WTC11 (cell line): ENCODE data around the gene CCDC183. TPM values are rescaled to one million over a fixed set of nuclear protein-coding genes. Genes with fewer than 3 reads are reported as not detected.
A peak's percentile ranks its signal among the peaks of the same experiment; 100 is the strongest.

Experiments
- ATAC-seq: fragments of 200-7000 bp; cut with Tn5 transposase; 2 replicates; pipeline ENCODE4 v1.10.0; 2021; ENCODE audit warnings: mild to moderate bottlenecking, moderate library complexity
- CTCF ChIA-PET: fragments of 300-600 bp; sonication (Branson Sonifier 250); formaldehyde crosslinking; loops from one replicate; lab custom pipeline; 2021; ENCODE audit warnings: antibody characterized with exemption; lab: Charles Lee
- POLR2A ChIA-PET: fragments of 350-600 bp; sonication (Branson Sonifier 250); formaldehyde crosslinking; loops from one replicate; lab custom pipeline; 2021; ENCODE audit warnings: antibody characterized with exemption; lab: Charles Lee
- DNase-seq: peaks from one replicate; pipeline ENCODE4 v3.0.0; 2021; ENCODE audit warnings: low spot score
- H3K27ac Mint-ChIP-seq: 2 replicates; pipeline ENCODE4 v1.8.0; 2021; ENCODE audit warnings: mixed read lengths
- H3K27me3 Mint-ChIP-seq: 2 replicates; pipeline ENCODE4 v1.8.0; 2021; ENCODE audit warnings: low read depth, mild to moderate bottlenecking, moderate library complexity, mixed read lengths
- H3K36me3 Mint-ChIP-seq: 2 replicates; pipeline ENCODE4 v1.8.0; 2021; ENCODE audit warnings: mixed read lengths
- H3K4me1 Mint-ChIP-seq: 2 replicates; pipeline ENCODE4 v1.8.0; 2022; ENCODE audit warnings: mixed read lengths
- H3K4me3 Mint-ChIP-seq: 2 replicates; pipeline ENCODE4 v1.8.0; 2021; ENCODE audit warnings: mild to moderate bottlenecking, moderate library complexity, mixed read lengths
- H3K9me3 Mint-ChIP-seq: 2 replicates; pipeline ENCODE4 v1.8.0; 2021; ENCODE audit warnings: mixed read lengths
- EMX1 ChIP-seq: fragments of 250-450 bp; sonication (Bioruptor Pico); IDR thresholded peaks from 2 replicates; pipeline ENCODE4 v1.8.0; 2021; ENCODE audit warnings: mild to moderate bottlenecking
- GABPB1 ChIP-seq: sonication (generic); formaldehyde crosslinking; IDR thresholded peaks from 2 replicates; pipeline ENCODE4 v1.8.1; 2023; ENCODE audit warnings: mild to moderate bottlenecking, missing genetic modification reagents
- GTF2I ChIP-seq: fragments of 250-450 bp; sonication (Bioruptor Pico); conservative IDR thresholded peaks from 2 replicates; pipeline ENCODE4 v1.4.0; 2021; ENCODE audit warnings: mild to moderate bottlenecking
- MYBL2 ChIP-seq: sonication (generic); formaldehyde crosslinking; IDR thresholded peaks from 2 replicates; pipeline ENCODE4 v1.8.1; 2023; ENCODE audit warnings: mild to moderate bottlenecking, moderate library complexity, missing genetic modification reagents
- SMAD3 ChIP-seq: sonication (generic); formaldehyde crosslinking; IDR thresholded peaks from 2 replicates; pipeline ENCODE4 v1.8.0; 2022; ENCODE audit warnings: missing genetic modification reagents, mild to moderate bottlenecking, borderline replicate concordance
- ZNF121 ChIP-seq: sonication (generic); formaldehyde crosslinking; IDR thresholded peaks from 2 replicates; pipeline ENCODE4 v1.8.0; 2023; ENCODE audit warnings: missing genetic modification reagents
- ZNF232 ChIP-seq: sonication (generic); formaldehyde crosslinking; IDR thresholded peaks from 2 replicates; pipeline ENCODE4 v1.8.0; 2022; ENCODE audit warnings: mild to moderate bottlenecking, missing genetic modification reagents
- total RNA-seq: library from RNA; stranded (reverse); gene quantifications from 3 replicates; pipeline ENCODE4 v1.2.3, GENCODE V29; 2021
- TF ChIP-seq, protein P1 (sequence below): fragments of 250-450 bp; sonication (Bioruptor Pico); IDR thresholded peaks from 2 replicates; pipeline ENCODE4 v2.1.2; 2022; ENCODE audit warnings: mild to moderate bottlenecking, moderate library complexity
- TF ChIP-seq, protein P2 (sequence below): sonication (generic); formaldehyde crosslinking; IDR thresholded peaks from 2 replicates; pipeline ENCODE4 v1.8.1; 2023; ENCODE audit warnings: mild to moderate bottlenecking, missing genetic modification reagents, moderate library complexity
- TF ChIP-seq, protein P3 (sequence below): sonication (generic); formaldehyde crosslinking; IDR thresholded peaks from 2 replicates; pipeline ENCODE4 v1.8.1; 2023; ENCODE audit warnings: mild to moderate bottlenecking, missing genetic modification reagents
- TF ChIP-seq, protein P4 (sequence below): sonication (generic); formaldehyde crosslinking; IDR thresholded peaks from 2 replicates; pipeline ENCODE4 v1.8.1; 2023; ENCODE audit warnings: mild to moderate bottlenecking, missing genetic modification reagents, borderline replicate concordance
- TF ChIP-seq, protein P5 (sequence below): sonication (generic); formaldehyde crosslinking; IDR thresholded peaks from 2 replicates; pipeline ENCODE4 v1.8.1; 2023; ENCODE audit warnings: mild to moderate bottlenecking, missing genetic modification reagents, moderate library complexity
- TF ChIP-seq, protein P6 (sequence below): fragments of 250-450 bp; sonication (Bioruptor Pico); IDR thresholded peaks from 2 replicates; pipeline ENCODE4 v1.9.0; 2021; ENCODE audit warnings: mild to moderate bottlenecking
- TF ChIP-seq, protein P7 (sequence below): sonication (generic); formaldehyde crosslinking; IDR thresholded peaks from 2 replicates; pipeline ENCODE4 v1.8.1; 2022; ENCODE audit warnings: low read depth, missing genetic modification reagents, borderline replicate concordance
- TF ChIP-seq, protein P8 (sequence below): sonication (generic); formaldehyde crosslinking; IDR thresholded peaks from 2 replicates; pipeline ENCODE4 v1.8.1; 2022; ENCODE audit warnings: missing genetic modification reagents, borderline replicate concordance
- TF ChIP-seq, protein P9 (sequence below): fragments of 200-600 bp; IDR thresholded peaks from 2 replicates; pipeline ENCODE4 v1.8.0; 2022; ENCODE audit warnings: antibody characterized with exemption

The CCDC183 gene
- total RNA-seq, 1 experiment from 2014 or later = 2.1 TPM

DNA sequence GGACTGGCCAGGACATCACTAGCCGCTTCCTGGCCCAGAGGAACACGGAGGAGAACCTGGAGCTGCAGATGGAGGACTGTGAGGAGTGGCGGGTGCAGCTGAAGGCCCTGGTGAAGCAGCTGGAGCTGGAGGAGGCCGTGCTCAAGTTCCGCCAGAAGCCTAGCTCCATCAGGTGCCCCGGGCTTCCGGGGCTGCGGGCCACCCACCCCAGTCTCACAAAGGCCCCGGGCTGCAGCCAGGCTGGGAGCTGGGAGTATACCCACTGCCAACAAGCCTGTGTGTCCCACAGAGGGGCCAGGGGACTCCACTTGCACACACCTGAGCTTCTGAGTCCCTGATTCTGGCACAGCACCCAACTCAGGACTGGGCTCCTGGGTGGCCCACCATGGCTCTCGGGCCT, 9.9 kb downstream of the CCDC183 start (continued):
- TF ChIP-seq, protein P1, sequence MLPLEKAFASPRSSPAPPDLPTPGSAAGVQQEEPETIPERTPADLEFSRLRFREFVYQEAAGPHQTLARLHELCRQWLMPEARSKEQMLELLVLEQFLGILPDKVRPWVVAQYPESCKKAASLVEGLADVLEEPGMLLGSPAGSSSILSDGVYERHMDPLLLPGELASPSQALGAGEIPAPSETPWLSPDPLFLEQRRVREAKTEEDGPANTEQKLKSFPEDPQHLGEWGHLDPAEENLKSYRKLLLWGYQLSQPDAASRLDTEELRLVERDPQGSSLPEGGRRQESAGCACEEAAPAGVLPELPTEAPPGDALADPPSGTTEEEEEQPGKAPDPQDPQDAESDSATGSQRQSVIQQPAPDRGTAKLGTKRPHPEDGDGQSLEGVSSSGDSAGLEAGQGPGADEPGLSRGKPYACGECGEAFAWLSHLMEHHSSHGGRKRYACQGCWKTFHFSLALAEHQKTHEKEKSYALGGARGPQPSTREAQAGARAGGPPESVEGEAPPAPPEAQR (CRISPR knock-in tag) = no peak
- TF ChIP-seq, protein P2, sequence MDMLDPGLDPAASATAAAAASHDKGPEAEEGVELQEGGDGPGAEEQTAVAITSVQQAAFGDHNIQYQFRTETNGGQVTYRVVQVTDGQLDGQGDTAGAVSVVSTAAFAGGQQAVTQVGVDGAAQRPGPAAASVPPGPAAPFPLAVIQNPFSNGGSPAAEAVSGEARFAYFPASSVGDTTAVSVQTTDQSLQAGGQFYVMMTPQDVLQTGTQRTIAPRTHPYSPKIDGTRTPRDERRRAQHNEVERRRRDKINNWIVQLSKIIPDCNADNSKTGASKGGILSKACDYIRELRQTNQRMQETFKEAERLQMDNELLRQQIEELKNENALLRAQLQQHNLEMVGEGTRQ = no peak

DNA sequence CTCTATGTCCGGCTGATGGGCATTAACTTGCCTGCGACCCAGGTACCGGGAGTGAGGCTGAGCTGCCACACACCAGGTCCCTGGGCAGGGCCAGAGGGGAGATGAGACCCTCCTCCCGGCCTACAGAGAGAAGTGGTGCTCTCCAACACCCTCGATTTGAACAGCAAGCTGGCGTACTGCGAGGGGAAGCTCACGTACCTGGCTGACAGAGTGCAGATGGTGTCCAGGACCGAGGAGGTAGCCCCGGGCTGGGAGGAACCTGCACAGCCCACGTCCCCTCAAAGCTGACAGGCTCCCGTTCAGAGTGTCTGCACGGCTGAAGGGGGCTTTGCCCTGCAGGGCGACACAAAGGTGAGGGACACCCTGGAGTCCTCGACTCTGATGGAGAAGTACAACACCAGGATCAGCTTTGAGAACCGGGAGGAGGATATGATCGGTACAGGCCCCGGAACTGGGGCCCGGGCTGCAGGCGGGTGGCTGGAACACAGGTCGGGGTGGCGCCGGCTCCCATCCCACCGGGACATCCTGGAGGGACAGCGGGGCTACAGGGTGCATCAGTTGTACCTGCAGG, 10.6 kb downstream of the CCDC183 start:
- Mint-ChIP-seq H3K27me3 (peaks cover 27% of the 10 kb centered on the region), H3K27ac (no peak overlapping the region), H3K36me3 (peaks cover 14% of the 10 kb centered on the region), H3K9me3 (no peaks in the 10 kb centered on the region), H3K4me1 (peaks cover 21% of the 10 kb centered on the region), H3K4me3 (peak overlapping the region; percentile 78)
- no peak for ATAC-seq
- no peak for DNase-seq
- TF ChIP-seq, protein P3, sequence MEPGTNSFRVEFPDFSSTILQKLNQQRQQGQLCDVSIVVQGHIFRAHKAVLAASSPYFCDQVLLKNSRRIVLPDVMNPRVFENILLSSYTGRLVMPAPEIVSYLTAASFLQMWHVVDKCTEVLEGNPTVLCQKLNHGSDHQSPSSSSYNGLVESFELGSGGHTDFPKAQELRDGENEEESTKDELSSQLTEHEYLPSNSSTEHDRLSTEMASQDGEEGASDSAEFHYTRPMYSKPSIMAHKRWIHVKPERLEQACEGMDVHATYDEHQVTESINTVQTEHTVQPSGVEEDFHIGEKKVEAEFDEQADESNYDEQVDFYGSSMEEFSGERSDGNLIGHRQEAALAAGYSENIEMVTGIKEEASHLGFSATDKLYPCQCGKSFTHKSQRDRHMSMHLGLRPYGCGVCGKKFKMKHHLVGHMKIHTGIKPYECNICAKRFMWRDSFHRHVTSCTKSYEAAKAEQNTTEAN (CRISPR knock-in tag) = 0 out of 2 replicates have a peak, but pooled peaks have one; percentile 39
- no peak for TF ChIP-seq EMX1
- ChIA-PET POLR2A (interaction anchor here (0.8 to 1.4 kb wide), 2 partner anchors 16 to 34 kb away, joined by 3 to 5 read pairs; no protein-coding TSS in a partner anchor), CTCF (interaction anchor here (1.1 to 3.8 kb wide), 12 partner anchors 7 to 257 kb away, joined by 3 to 32 read pairs (median 6); partner anchors contain the start of genes AJM1 and TMEM141)

DNA sequence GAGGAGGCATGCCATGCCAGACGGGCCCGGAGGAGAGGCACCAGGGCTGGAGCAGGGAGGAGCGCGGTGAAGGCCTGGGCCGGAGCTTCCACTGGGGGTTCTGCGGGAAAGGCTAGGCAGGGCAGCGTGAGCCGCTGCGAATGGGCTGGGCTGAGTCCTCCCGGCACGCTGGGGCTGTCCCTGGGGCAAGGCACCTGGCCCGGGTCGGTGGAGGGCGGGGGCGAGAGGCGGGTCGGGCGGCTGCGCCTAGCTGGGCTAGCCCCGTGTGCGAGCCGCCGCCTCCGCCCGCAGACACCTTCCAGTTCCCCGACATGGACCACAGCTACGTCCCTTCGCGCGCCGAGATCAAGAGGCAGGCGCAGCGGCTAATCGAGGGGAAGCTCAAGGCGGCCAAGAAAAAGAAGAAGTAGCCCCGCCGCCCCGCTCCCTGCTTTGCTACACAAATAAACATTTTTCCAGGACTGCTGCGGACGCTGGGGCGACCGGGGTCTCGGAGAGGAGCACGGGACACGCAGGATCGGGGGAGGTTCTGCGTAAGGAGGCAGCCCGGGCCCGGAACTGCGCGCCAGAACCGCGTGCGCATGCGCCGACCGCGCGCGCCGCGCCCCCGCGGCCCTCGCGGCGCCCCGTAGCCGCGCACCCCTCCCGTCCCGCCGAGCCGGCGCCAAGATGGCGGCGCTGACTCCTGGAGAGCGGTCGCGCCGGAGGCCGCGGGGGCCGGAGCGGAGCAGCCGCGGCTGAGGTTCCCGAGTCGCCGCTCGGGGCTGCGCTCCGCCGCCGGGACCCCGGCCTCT, 11.3 kb downstream of the CCDC183 start, which contains the start of gene RABL6:
TSS of gene RABL6 (plus strand) at position 668 of the 794 bp plus-strand sequence. CDS start 249 bp downstream, outside the sequence.
- POLR2A ChIA-PET = interaction anchor here (0.8 to 1.4 kb wide), 3 partner anchors 15 to 40 kb away, joined by 3 to 5 read pairs (median 3); no protein-coding TSS in a partner anchor
- Mint-ChIP-seq H3K4me3 (peak within 1 kb of the TSS; percentile 86), H3K4me1 (peaks cover 21% of the 10 kb centered on the region), H3K27me3 (peaks cover 20% of the 10 kb centered on the region), H3K9me3 (no peaks in the 10 kb centered on the region), H3K36me3 (peaks cover 14% of the 10 kb centered on the region), H3K27ac (peak within 1 kb of the TSS; percentile 53; the same call in 1 of the 2 replicates)
- DNase-seq = peak; percentile 65
- CTCF ChIA-PET = interaction anchor here (1.1 to 3.8 kb wide), 13 partner anchors 7 to 256 kb away, joined by 3 to 32 read pairs (median 5); partner anchors contain the start of genes AJM1 and TMEM141
- ATAC-seq = peak; percentile 74
- TF ChIP-seq ZNF232 (CRISPR knock-in tag) = peak; percentile 41; the same call in 1 of the 2 replicates
- TF ChIP-seq, protein P4, sequence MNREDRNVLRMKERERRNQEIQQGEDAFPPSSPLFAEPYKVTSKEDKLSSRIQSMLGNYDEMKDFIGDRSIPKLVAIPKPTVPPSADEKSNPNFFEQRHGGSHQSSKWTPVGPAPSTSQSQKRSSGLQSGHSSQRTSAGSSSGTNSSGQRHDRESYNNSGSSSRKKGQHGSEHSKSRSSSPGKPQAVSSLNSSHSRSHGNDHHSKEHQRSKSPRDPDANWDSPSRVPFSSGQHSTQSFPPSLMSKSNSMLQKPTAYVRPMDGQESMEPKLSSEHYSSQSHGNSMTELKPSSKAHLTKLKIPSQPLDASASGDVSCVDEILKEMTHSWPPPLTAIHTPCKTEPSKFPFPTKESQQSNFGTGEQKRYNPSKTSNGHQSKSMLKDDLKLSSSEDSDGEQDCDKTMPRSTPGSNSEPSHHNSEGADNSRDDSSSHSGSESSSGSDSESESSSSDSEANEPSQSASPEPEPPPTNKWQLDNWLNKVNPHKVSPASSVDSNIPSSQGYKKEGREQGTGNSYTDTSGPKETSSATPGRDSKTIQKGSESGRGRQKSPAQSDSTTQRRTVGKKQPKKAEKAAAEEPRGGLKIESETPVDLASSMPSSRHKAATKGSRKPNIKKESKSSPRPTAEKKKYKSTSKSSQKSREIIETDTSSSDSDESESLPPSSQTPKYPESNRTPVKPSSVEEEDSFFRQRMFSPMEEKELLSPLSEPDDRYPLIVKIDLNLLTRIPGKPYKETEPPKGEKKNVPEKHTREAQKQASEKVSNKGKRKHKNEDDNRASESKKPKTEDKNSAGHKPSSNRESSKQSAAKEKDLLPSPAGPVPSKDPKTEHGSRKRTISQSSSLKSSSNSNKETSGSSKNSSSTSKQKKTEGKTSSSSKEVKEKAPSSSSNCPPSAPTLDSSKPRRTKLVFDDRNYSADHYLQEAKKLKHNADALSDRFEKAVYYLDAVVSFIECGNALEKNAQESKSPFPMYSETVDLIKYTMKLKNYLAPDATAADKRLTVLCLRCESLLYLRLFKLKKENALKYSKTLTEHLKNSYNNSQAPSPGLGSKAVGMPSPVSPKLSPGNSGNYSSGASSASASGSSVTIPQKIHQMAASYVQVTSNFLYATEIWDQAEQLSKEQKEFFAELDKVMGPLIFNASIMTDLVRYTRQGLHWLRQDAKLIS = no peak
- TF ChIP-seq SMAD3 (CRISPR knock-in tag) = no peak
- TF ChIP-seq, protein P5, sequence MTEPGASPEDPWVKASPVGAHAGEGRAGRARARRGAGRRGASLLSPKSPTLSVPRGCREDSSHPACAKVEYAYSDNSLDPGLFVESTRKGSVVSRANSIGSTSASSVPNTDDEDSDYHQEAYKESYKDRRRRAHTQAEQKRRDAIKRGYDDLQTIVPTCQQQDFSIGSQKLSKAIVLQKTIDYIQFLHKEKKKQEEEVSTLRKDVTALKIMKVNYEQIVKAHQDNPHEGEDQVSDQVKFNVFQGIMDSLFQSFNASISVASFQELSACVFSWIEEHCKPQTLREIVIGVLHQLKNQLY (CRISPR knock-in tag) = no peak
- TF ChIP-seq, protein P6, sequence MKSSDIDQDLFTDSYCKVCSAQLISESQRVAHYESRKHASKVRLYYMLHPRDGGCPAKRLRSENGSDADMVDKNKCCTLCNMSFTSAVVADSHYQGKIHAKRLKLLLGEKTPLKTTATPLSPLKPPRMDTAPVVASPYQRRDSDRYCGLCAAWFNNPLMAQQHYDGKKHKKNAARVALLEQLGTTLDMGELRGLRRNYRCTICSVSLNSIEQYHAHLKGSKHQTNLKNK (CRISPR knock-in tag) = no peak
- TF ChIP-seq MYBL2 (CRISPR knock-in tag) = no peak
- no peak for TF ChIP-seq GTF2I
- TF ChIP-seq, protein P7, sequence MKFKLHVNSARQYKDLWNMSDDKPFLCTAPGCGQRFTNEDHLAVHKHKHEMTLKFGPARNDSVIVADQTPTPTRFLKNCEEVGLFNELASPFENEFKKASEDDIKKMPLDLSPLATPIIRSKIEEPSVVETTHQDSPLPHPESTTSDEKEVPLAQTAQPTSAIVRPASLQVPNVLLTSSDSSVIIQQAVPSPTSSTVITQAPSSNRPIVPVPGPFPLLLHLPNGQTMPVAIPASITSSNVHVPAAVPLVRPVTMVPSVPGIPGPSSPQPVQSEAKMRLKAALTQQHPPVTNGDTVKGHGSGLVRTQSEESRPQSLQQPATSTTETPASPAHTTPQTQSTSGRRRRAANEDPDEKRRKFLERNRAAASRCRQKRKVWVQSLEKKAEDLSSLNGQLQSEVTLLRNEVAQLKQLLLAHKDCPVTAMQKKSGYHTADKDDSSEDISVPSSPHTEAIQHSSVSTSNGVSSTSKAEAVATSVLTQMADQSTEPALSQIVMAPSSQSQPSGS (CRISPR knock-in tag) = 0 out of 2 replicates have a peak, but pooled peaks have one; percentile 35
- TF ChIP-seq, protein P8, sequence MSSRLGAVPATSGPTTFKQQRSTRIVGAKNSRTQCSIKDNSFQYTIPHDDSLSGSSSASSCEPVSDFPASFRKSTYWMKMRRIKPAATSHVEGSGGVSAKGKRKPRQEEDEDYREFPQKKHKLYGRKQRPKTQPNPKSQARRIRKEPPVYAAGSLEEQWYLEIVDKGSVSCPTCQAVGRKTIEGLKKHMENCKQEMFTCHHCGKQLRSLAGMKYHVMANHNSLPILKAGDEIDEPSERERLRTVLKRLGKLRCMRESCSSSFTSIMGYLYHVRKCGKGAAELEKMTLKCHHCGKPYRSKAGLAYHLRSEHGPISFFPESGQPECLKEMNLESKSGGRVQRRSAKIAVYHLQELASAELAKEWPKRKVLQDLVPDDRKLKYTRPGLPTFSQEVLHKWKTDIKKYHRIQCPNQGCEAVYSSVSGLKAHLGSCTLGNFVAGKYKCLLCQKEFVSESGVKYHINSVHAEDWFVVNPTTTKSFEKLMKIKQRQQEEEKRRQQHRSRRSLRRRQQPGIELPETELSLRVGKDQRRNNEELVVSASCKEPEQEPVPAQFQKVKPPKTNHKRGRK (CRISPR knock-in tag) = no peak
- TF ChIP-seq GABPB1 (CRISPR knock-in tag) = no peak
- no peak for TF ChIP-seq ZNF121 (CRISPR knock-in tag)
- TF ChIP-seq, protein P9, sequence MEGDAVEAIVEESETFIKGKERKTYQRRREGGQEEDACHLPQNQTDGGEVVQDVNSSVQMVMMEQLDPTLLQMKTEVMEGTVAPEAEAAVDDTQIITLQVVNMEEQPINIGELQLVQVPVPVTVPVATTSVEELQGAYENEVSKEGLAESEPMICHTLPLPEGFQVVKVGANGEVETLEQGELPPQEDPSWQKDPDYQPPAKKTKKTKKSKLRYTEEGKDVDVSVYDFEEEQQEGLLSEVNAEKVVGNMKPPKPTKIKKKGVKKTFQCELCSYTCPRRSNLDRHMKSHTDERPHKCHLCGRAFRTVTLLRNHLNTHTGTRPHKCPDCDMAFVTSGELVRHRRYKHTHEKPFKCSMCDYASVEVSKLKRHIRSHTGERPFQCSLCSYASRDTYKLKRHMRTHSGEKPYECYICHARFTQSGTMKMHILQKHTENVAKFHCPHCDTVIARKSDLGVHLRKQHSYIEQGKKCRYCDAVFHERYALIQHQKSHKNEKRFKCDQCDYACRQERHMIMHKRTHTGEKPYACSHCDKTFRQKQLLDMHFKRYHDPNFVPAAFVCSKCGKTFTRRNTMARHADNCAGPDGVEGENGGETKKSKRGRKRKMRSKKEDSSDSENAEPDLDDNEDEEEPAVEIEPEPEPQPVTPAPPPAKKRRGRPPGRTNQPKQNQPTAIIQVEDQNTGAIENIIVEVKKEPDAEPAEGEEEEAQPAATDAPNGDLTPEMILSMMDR = no peak
